ENCODE results near the gene NFYA. TPM values are rescaled to one million over a fixed set of nuclear protein-coding genes. Genes with fewer than 3 reads are reported as not detected.

NFYA gene
- total and polyA plus RNA-seq, 9 donors = 7.6 to 33.3 (median 20.7) TPM

- no peaks in the 10 kb centered on the region for H3K27me3 ChIP-seq
- no peak overlapping the region for H3K27ac ChIP-seq
- H3K36me3 ChIP-seq = no peaks in the 10 kb centered on the region
- H3K4me3 ChIP-seq = no peak overlapping the region
- WGBS, 3 donors = 70 to 77% (median 72%) methylated on average over 4 of the region's 4 CpGs
- TF ChIP-seq POLR2A (IDR thresholded peaks at IDR 0.05) = no peak
- no peak for TF ChIP-seq EP300 (IDR thresholded peaks at IDR 0.05)
- TF ChIP-seq CTCF (IDR thresholded peaks at IDR 0.05) = no peak
- H3K4me1 ChIP-seq (ENCODE audit: insufficient read depth) = no peaks in the 10 kb centered on the region
- intact Hi-C loops (cut with DNase I) = no loop called here
- no peaks in the 10 kb centered on the region for H3K9me3 ChIP-seq
- no peak for DNase-seq
Observed at GRCh38 chr6:41088451-41088850, 15.7 kb downstream of the NFYA start.

- Histone ChIP-seq H3K4me3 (no peak overlapping the region), H3K36me3 (no peaks in the 10 kb centered on the region), H3K27ac (no peak overlapping the region), H3K27me3 (no peaks in the 10 kb centered on the region), H3K9me3 (no peaks in the 10 kb centered on the region), H3K4me1 (ENCODE audit: insufficient read depth) (no peaks in the 10 kb centered on the region)
- TF ChIP-seq EP300 (IDR thresholded peaks at IDR 0.05) (no peak), CTCF (IDR thresholded peaks at IDR 0.05) (no peak), POLR2A (IDR thresholded peaks at IDR 0.05) (no peak)
- WGBS, 3 donors = 13 to 50% (median 37%) methylated on average over 1 of the region's 1 CpG
- no peak for DNase-seq
- intact Hi-C loops (cut with DNase I) = no loop called here
Observed at GRCh38 chr6:41090841-41091761, 18.3 kb downstream of the NFYA start.

GRCh38 chr6:41092421-41093140 is 19.8 kb downstream of the NFYA start:
- H3K4me3 ChIP-seq = no peak overlapping the region
- H3K36me3 ChIP-seq = no peaks in the 10 kb centered on the region
- WGBS, 3 donors = 87 to 95% (median 89%) methylated on average over 4 of the region's 4 CpGs

GRCh38 chr6:41093729-41094128 is 21.0 kb downstream of the NFYA start:
- Histone ChIP-seq H3K4me3 (no peak overlapping the region), H3K9me3 (no peaks in the 10 kb centered on the region), H3K27ac (no peak overlapping the region), H3K4me1 (ENCODE audit: insufficient read depth) (peaks cover 1% of the 10 kb centered on the region), H3K27me3 (no peaks in the 10 kb centered on the region), H3K36me3 (no peaks in the 10 kb centered on the region)
- no peak for TF ChIP-seq EP300 (IDR thresholded peaks at IDR 0.05)
- no peak for TF ChIP-seq POLR2A (IDR thresholded peaks at IDR 0.05)
- no peak for TF ChIP-seq CTCF (IDR thresholded peaks at IDR 0.05)
- 87 to 90% (median 89%) methylated on average over 6 of the region's 6 CpGs for WGBS, 3 donors
- DNase-seq = no peak
- intact Hi-C loops (cut with DNase I) = no loop called here

More at GRCh38 chr6:41092421-41093140, 19.8 kb downstream of the NFYA start:
- intact Hi-C loops (cut with DNase I) = no loop called here
- no peaks in the 10 kb centered on the region for H3K9me3 ChIP-seq
- no peak for TF ChIP-seq CTCF (IDR thresholded peaks at IDR 0.05)
- H3K27me3 ChIP-seq = no peaks in the 10 kb centered on the region
- H3K4me1 ChIP-seq (ENCODE audit: insufficient read depth) = no peaks in the 10 kb centered on the region
- no peak for DNase-seq
- H3K27ac ChIP-seq = no peak overlapping the region

Data from ovary (tissue), 9 donors.